K562 (cell line): ENCODE results near the gene OR8D4. TPM values are rescaled to one million over a fixed set of nuclear protein-coding genes. Genes with fewer than 3 reads are reported as not detected.

ENCODE experiments used
- ATAC-seq: fragments of 200-7000 bp; cut with Tn5 transposase; 3 replicates; pipeline ENCODE4 v1.9.1; 2020; ENCODE audit warnings: moderate library complexity
- BruUV-seq: library from RNA; stranded (reverse); fragments of 400-500 nt; replicated peaks from 2 replicates; lab custom pipeline; 2021; lab: Mats Ljungman, UMichigan
- CTCF ChIA-PET: fragments of 300-600 bp; formaldehyde crosslinking; extraction: SDS; loops from one replicate; lab custom pipeline; 2021; ENCODE audit warnings: low intra/inter-chr PET ratio; lab: Yijun Ruan, JAX
- POLR2A ChIA-PET: fragments of 300-600, 350-650 bp; sonication (Branson Sonifier 250); formaldehyde crosslinking; extraction: SDS; loops from one replicate; lab custom pipeline; 2021; ENCODE audit warnings: antibody characterized with exemption, inconsistent platforms; lab: Yijun Ruan, JAX
- DNase-seq, 4 experiments: peaks; one replicate each; pipeline versions ENCODE4 v3.0.0 to v3.0.0-alpha.2; 2011 to 2018; ENCODE audit warnings: low spot score in 3 of 4, mixed read lengths in 3 of 4; ENCODE audit errors: extremely low read depth in 1 of 4
- FAIRE-seq: peaks from 2 replicates; lab custom pipeline; 2011; peaks lifted over from hg19 to GRCh38; lab: Jason Lieb, UNC
- H2AFZ ChIP-seq: 2 replicates; pipeline ENCODE4 v1.6.0; 2011; ENCODE audit warnings: low read depth, low read length, control low read depth, inconsistent platforms
- H3K27ac ChIP-seq: fragments of 200-600 bp; 3 replicates; pipeline ENCODE4 v1.8.0; 2011; ENCODE audit warnings: low read depth, mild to moderate bottlenecking, control low read depth, inconsistent platforms, low read length, moderate library complexity, mixed read lengths; ENCODE audit errors: extremely low read depth
- H3K27me3 ChIP-seq, 2 experiments: fragments of 300-600 bp in 1 of 2; 2 replicates in 1 of 2; 3 replicates in 1 of 2; pipeline versions ENCODE4 v1.6.0 to v1.8.0; 2011; ENCODE audit warnings: inconsistent platforms in 2 of 2, low read length in 2 of 2, mild to moderate bottlenecking in 1 of 2, mixed read lengths in 1 of 2, moderate library complexity in 1 of 2; ENCODE audit not compliant: control insufficient read depth in 2 of 2, insufficient read depth in 2 of 2
- H3K36me3 ChIP-seq: fragments of 300-600 bp; 3 replicates; pipeline ENCODE4 v1.8.0; 2011; ENCODE audit warnings: mild to moderate bottlenecking, low read length, inconsistent platforms; ENCODE audit not compliant: control insufficient read depth, insufficient read depth
- H3K4me1 ChIP-seq, 2 experiments: fragments of 200-600 bp in 1 of 2; replicated peaks in 1 of 2; 2 replicates in 1 of 2; 3 replicates in 1 of 2; pipeline versions ENCODE4 v1.5.1 to v1.8.0; 2011; ENCODE audit warnings: inconsistent platforms in 2 of 2, low read length in 2 of 2, mild to moderate bottlenecking in 1 of 2, mixed read lengths in 1 of 2, moderate library complexity in 1 of 2; ENCODE audit not compliant: control insufficient read depth in 2 of 2, insufficient read depth in 2 of 2
- H3K4me2 ChIP-seq: 2 replicates; pipeline ENCODE4 v1.6.1; 2011; ENCODE audit warnings: low read length, control low read depth, inconsistent platforms, mixed read lengths; ENCODE audit not compliant: insufficient read depth
- H3K4me3 ChIP-seq: fragments of 200-600 bp; sonication (generic), shearing (Covaris generic); 2 replicates; pipeline ENCODE4 v1.5.1; 2016; ENCODE audit warnings: control low read depth, inconsistent platforms
- H3K79me2 ChIP-seq: fragments of 200-600 bp; 3 replicates; pipeline ENCODE4 v1.8.0; 2011; ENCODE audit warnings: low read length, inconsistent platforms; ENCODE audit not compliant: control insufficient read depth, insufficient read depth
- H3K9ac ChIP-seq, 2 experiments: 2 replicates each; pipeline versions ENCODE4 v1.6.0 to v1.6.1; 2011; ENCODE audit warnings: low read depth in 2 of 2, low read length in 2 of 2, control low read depth in 1 of 2, inconsistent platforms in 1 of 2, mild to moderate bottlenecking in 1 of 2, mixed read lengths in 1 of 2; ENCODE audit not compliant: insufficient read depth in 1 of 2
- H3K9me1 ChIP-seq: one replicate; pipeline ENCODE4 v1.6.0; 2011; ENCODE audit warnings: inconsistent platforms, mild to moderate bottlenecking, low read length, moderate library complexity; ENCODE audit not compliant: control insufficient read depth, insufficient read depth
- H3K9me3 ChIP-seq: replicated peaks from 2 replicates; pipeline ENCODE4 v1.5.1; 2011; ENCODE audit warnings: low read depth, low read length, inconsistent platforms; ENCODE audit not compliant: control insufficient read depth, insufficient read depth
- H4K20me1 ChIP-seq: replicated peaks from 2 replicates; pipeline ENCODE4 v1.6.1; 2011; ENCODE audit warnings: low read length, inconsistent platforms, mixed read lengths; ENCODE audit not compliant: control insufficient read depth, insufficient read depth
- AFF1 ChIP-seq, 2 experiments: fragments of 450-650 bp; IDR thresholded peaks; 2 replicates each; pipeline ENCODE4 v1.6.1; 2018; ENCODE audit warnings: mild to moderate bottlenecking in 2 of 2, low read depth in 1 of 2; ENCODE audit not compliant: partially characterized antibody in 2 of 2
- CHD1 ChIP-seq: fragments of 200-600 bp; sonication (generic); IDR thresholded peaks from one replicate; pipeline ENCODE4 v1.6.1; 2012; ENCODE audit warnings: mild to moderate bottlenecking, moderate library complexity, low read length, inconsistent platforms
- NBN ChIP-seq: fragments of 450-650 bp; IDR thresholded peaks from 2 replicates; pipeline ENCODE4 v1.6.1; 2016; ENCODE audit warnings: low read depth, mild to moderate bottlenecking
- NEUROD1 ChIP-seq: fragments of 150-350 bp; IDR thresholded peaks from 2 replicates; pipeline ENCODE4 v1.6.1; 2014; ENCODE audit warnings: borderline replicate concordance, low read length, low read depth; ENCODE audit not compliant: partially characterized antibody
- SMAD1 ChIP-seq: fragments of 150-350 bp; IDR thresholded peaks from 2 replicates; pipeline ENCODE4 v1.6.1; 2014; ENCODE audit warnings: low read length, low read depth; ENCODE audit not compliant: partially characterized antibody
- SMARCC2 ChIP-seq: fragments of 450-650 bp; IDR thresholded peaks from 2 replicates; pipeline ENCODE4 v1.6.1; 2017; ENCODE audit warnings: antibody characterized with exemption, moderate library complexity, mild to moderate bottlenecking, low read depth
- TAF7 ChIP-seq: fragments of 450-650 bp; IDR thresholded peaks from 2 replicates; pipeline ENCODE4 v1.6.1; 2016; ENCODE audit warnings: missing genetic modification characterization, missing compliant biosample characterization
- ZBTB40 ChIP-seq, 2 experiments: fragments of 450-650 bp in 1 of 2; sonication (generic) in 1 of 2; formaldehyde crosslinking in 1 of 2; IDR thresholded peaks; 2 replicates each; pipeline versions ENCODE4 v1.7.1 to v1.9.0; 2016 to 2022; ENCODE audit warnings: inconsistent platforms in 1 of 2, mild to moderate bottlenecking in 1 of 2, missing genetic modification reagents in 1 of 2
- ZNF384 ChIP-seq: IDR thresholded peaks from 2 replicates; pipeline ENCODE4 v1.6.1; 2012; ENCODE audit warnings: low read depth, low read length, improper control_type of control experiment
- WGBS: fragments of 100-300 bp; shearing (Covaris generic); methylation state at CpG from one replicate; pipeline ENCODE4 v1.1.6; 2016; ENCODE audit warnings: low coverage, mixed read lengths; ENCODE audit not compliant: insufficient coverage; ENCODE audit errors: missing lambda C conversion rate; 5-methylcytosine and 5-hydroxymethylcytosine counted together
- in situ Hi-C: fragments of 300-500 bp; cut with MboI; formaldehyde crosslinking; loops from 4 replicates; pipeline ENCODE4 v1.15.0; 2018; ENCODE audit warnings: inconsistent platforms, mixed read lengths
- intact Hi-C: fragments of 100-400 bp; cut with micrococcal nuclease; formaldehyde crosslinking; loops from 2 replicates; pipeline ENCODE4 v1.14.2; 2022
- polyA plus RNA-seq, 8 experiments: library from polyadenylated mRNA; depleted of rRNA in 4 of 8; stranded (reverse) in 5 of 8; unstranded in 3 of 8; fragments of >200 nt; fragmentation: Nextera tagmentation in 2 of 8; fragmentation: Illumina TruSeq in 1 of 8; extraction: Ambion mirVana in 2 of 8; extraction: Trizol in 1 of 8; gene quantifications; 2 replicates each; pipeline versions ENCODE4 v1.2.1 to v1.2.3, GENCODE V29; 2011 to 2014; ENCODE audit warnings: inconsistent platforms in 1 of 8, missing spikeins in 1 of 8
- total RNA-seq, 7 experiments: library from RNA; depleted of rRNA in 6 of 7; stranded (reverse); fragments of >200 nt in 6 of 7; fragmentation: Illumina TruSeq in 2 of 7; extraction: Trizol in 2 of 7; gene quantifications; 2 replicates each; pipeline versions ENCODE4 v1.2.1 to v1.2.3, GENCODE V29; 2011 to 2021; ENCODE audit warnings: low replicate concordance in 1 of 7

OR8D4 gene
- total and polyA plus RNA-seq, 9 of the 15 experiments (the other 6 are each of a cell fraction or from before 2014, with no cell fraction given), result not detected

DNA sequence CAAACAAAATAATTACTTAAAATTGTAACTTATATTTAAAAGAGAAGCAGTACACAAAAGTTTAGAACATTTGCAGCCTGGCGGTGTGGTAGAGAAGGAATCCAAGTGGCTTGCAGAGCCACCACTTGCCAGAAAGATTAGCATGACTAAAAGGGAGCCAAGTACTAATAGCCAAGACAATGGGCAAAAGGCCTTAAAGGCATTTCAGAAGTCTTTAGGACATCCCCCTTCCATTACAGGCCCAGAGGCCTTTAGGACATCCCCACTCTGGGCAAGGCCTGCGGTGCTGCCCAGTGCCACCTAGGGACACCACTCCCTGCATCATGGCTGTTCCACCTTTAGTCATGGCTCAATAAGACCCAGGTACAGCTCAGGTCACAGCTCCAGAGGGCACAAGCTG, 48.9 kb upstream of the OR8D4 start:
- WGBS, result 0% methylated on average over 2 of the region's 2 CpGs
- no peaks in the 10 kb centered on the region for H3K9me3 ChIP-seq
- no TSS peak for BruUV-seq
- FAIRE-seq, result no peak
- H3K9me1 ChIP-seq, result no peaks in the 10 kb centered on the region
- H2AFZ ChIP-seq, result no peak overlapping the region
- H3K4me2 ChIP-seq, result no peak overlapping the region
- H3K36me3 ChIP-seq, result no peaks in the 10 kb centered on the region
- no peaks in the 10 kb centered on the region; a peak in 1 of 5 replicates for H3K27me3 ChIP-seq
- no peak overlapping the region for H3K9ac ChIP-seq
- H3K79me2 ChIP-seq, result no peaks in the 10 kb centered on the region
- DNase-seq, result no peak
- H3K27ac ChIP-seq, result no peak overlapping the region
- ChIA-PET CTCF (no interaction called here), POLR2A (no interaction called here)
- in situ Hi-C loops (no loop called here), intact Hi-C loops (no loop called here)
- H4K20me1 ChIP-seq, result no peaks in the 10 kb centered on the region
- no peaks in the 10 kb centered on the region for H3K4me1 ChIP-seq
- ATAC-seq, result no peak
- no peak overlapping the region for H3K4me3 ChIP-seq
- TF ChIP-seq ZBTB40 (IDR thresholded peaks at IDR 0.05), result no peak
- TF ChIP-seq ZBTB40 (CRISPR knock-in tag; IDR thresholded peaks at IDR 0.05), result no peak
- TF ChIP-seq SMAD1, result no peak
- TF ChIP-seq TAF7, result no peak
- TF ChIP-seq NBN, result no peak
- TF ChIP-seq AFF1 (IDR thresholded peaks at IDR 0.05; ENCODE audit: low read depth in 1 of 2, partially characterized antibody in 2 of 2), result no peak
- TF ChIP-seq NEUROD1, result no peak
- TF ChIP-seq ZNF384, result no peak
- TF ChIP-seq SMARCC2, result no peak
- no peak for TF ChIP-seq CHD1
